Prostate gland (tissue), 2 donors: ENCODE measurements around the gene MTRFR.

ENCODE experiments used
- POLR2A ChIP-seq: fragments of 450-650 bp; IDR thresholded peaks from one replicate; pipeline ENCODE4 v1.6.1; 2016; ENCODE audit warnings: antibody characterized with exemption, mild to moderate bottlenecking
- TF ChIP-seq, protein P1 (sequence below), 4 experiments: fragments of 200-600 bp in 2 of 4; fragments of 450-650 bp in 2 of 4; sonication (generic) in 2 of 4; IDR thresholded peaks; 1 replicate in 3 of 4; 2 replicates in 1 of 4; pipeline ENCODE4 v1.5.1; 2016 to 2019; ENCODE audit warnings: antibody characterized with exemption in 4 of 4, mild to moderate bottlenecking in 2 of 4, moderate library complexity in 2 of 4

DNA sequence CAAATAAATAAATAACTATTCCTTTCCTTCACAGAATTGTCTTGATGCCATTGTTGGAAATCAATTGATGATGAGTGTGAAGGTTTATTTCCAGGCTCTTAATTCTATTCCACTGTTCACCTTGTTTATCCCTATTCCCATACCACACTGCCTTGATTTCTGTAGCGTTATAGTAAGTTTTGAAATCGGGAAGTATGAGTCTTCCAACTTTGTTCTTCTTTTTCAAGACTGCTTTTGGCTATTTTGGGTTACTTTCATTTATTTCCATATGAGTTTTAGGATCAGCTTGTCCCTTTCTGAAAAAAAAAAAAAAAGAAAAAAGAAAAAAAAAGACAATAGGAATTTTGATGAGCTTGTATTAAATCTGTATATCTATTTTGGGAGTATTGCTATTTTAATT, 47.7 kb downstream of the MTRFR start:
- no peak for TF ChIP-seq POLR2A
- TF ChIP-seq, protein P1, sequence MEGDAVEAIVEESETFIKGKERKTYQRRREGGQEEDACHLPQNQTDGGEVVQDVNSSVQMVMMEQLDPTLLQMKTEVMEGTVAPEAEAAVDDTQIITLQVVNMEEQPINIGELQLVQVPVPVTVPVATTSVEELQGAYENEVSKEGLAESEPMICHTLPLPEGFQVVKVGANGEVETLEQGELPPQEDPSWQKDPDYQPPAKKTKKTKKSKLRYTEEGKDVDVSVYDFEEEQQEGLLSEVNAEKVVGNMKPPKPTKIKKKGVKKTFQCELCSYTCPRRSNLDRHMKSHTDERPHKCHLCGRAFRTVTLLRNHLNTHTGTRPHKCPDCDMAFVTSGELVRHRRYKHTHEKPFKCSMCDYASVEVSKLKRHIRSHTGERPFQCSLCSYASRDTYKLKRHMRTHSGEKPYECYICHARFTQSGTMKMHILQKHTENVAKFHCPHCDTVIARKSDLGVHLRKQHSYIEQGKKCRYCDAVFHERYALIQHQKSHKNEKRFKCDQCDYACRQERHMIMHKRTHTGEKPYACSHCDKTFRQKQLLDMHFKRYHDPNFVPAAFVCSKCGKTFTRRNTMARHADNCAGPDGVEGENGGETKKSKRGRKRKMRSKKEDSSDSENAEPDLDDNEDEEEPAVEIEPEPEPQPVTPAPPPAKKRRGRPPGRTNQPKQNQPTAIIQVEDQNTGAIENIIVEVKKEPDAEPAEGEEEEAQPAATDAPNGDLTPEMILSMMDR (IDR thresholded peaks at IDR 0.05) = no peak
